Skeletal muscle satellite cell (primary cell): Measurements from ENCODE around the gene DDX10.

Source experiments
- H3K27me3 ChIP-seq: 2 replicates; pipeline ENCODE4 v1.7.0; 2013; ENCODE audit warnings: low read length; ENCODE audit not compliant: control insufficient read depth, insufficient read depth
- H3K36me3 ChIP-seq: 2 replicates; pipeline ENCODE4 v1.7.0; 2013; ENCODE audit warnings: mild to moderate bottlenecking, control low read depth, low read length; ENCODE audit not compliant: insufficient read depth
- H3K4me1 ChIP-seq: 2 replicates; pipeline ENCODE4 v1.7.0; 2013; ENCODE audit warnings: low read length; ENCODE audit not compliant: control insufficient read depth, insufficient read depth
- H3K4me2 ChIP-seq: 2 replicates; pipeline ENCODE4 v1.7.0; 2013; ENCODE audit warnings: mild to moderate bottlenecking, low read length
- H3K4me3 ChIP-seq: 2 replicates; pipeline ENCODE4 v1.7.0; 2013; ENCODE audit warnings: low read length
- H3K9ac ChIP-seq: 2 replicates; pipeline ENCODE4 v1.7.0; 2013; ENCODE audit warnings: mild to moderate bottlenecking, low read depth, low read length, moderate library complexity
- H3K9me3 ChIP-seq: replicated peaks from 2 replicates; pipeline ENCODE4 v1.7.0; 2013; ENCODE audit warnings: mild to moderate bottlenecking, control low read depth, low read length

The DDX10 gene

DNA sequence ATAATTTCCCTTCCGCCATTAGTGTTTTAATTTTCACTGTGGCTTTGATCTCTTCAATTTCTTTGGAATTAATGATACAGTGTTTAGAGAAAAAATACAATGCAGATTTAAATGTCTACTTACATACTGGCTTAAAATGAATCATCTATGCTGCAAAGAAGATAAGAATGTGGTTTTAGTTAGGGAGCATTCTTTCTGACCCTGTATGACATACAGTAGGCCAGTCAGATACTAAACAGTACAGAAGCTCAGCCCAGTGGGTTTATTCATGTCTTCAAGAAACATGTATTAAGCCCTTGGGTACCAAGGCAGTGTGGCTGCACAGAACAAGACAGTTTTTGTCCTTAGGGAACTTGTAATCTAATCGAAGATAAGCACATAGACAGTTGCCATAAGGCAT is 268.8 kb downstream of the DDX10 start:
- Histone ChIP-seq H3K9ac (no peak overlapping the region), H3K4me2 (no peak overlapping the region), H3K36me3 (no peaks in the 10 kb centered on the region), H3K4me3 (no peak overlapping the region), H3K9me3 (no peaks in the 10 kb centered on the region), H3K4me1 (peaks cover 51% of the 10 kb centered on the region), H3K27me3 (no peaks in the 10 kb centered on the region)

- H3K27me3 ChIP-seq, result no peaks in the 10 kb centered on the region
- H3K9me3 ChIP-seq, result no peaks in the 10 kb centered on the region
- no peaks in the 10 kb centered on the region for H3K36me3 ChIP-seq
- no peak overlapping the region for H3K4me3 ChIP-seq
- H3K9ac ChIP-seq, result no peak overlapping the region
- no peak overlapping the region for H3K4me2 ChIP-seq
- peaks cover 46% of the 10 kb centered on the region for H3K4me1 ChIP-seq
Measured at GRCh38 chr11:108934289-108934688, 269.4 kb downstream of the DDX10 start.

DNA sequence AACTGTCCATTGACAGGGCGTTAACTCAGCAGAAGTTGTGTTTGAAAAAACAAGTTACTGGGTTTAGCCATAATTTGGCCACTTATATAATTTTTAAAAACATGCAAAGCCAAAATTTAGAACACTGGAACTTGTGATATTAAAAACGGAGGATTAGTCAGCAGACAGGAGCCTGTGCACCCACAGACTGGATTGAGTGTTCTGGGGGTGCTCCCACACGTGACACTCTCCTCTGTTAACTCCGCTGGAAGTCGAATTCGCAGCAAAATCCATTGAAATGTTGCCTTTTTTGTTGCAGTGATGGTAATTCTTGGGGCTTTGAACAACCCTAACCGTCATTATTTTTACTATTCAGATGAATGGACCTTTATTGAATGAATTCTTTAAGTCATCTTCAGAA is 269.8 kb downstream of the DDX10 start:
- Histone ChIP-seq H3K9me3 (no peaks in the 10 kb centered on the region), H3K4me2 (no peak overlapping the region), H3K4me1 (peaks cover 42% of the 10 kb centered on the region), H3K9ac (no peak overlapping the region), H3K27me3 (no peaks in the 10 kb centered on the region), H3K36me3 (no peaks in the 10 kb centered on the region), H3K4me3 (no peak overlapping the region)

GRCh38 chr11:108937746-108938145 is 272.9 kb downstream of the DDX10 start:
- Histone ChIP-seq H3K36me3 (peaks cover 13% of the 10 kb centered on the region), H3K27me3 (no peaks in the 10 kb centered on the region), H3K4me2 (no peak overlapping the region), H3K9me3 (no peaks in the 10 kb centered on the region), H3K4me3 (no peak overlapping the region), H3K9ac (no peak overlapping the region), H3K4me1 (peaks cover 13% of the 10 kb centered on the region)

GRCh38 chr11:108938604-108939003 is 273.7 kb downstream of the DDX10 start:
- no peaks in the 10 kb centered on the region for H3K27me3 ChIP-seq
- H3K4me3 ChIP-seq, result no peak overlapping the region
- peaks cover 13% of the 10 kb centered on the region for H3K36me3 ChIP-seq
- H3K9ac ChIP-seq, result no peak overlapping the region
- no peaks in the 10 kb centered on the region for H3K9me3 ChIP-seq
- peaks cover 5% of the 10 kb centered on the region for H3K4me1 ChIP-seq
- H3K4me2 ChIP-seq, result no peak overlapping the region

GRCh38 chr11:108939135-108939534 is 274.3 kb downstream of the DDX10 start:
- H3K9ac ChIP-seq, result no peak overlapping the region
- H3K9me3 ChIP-seq, result no peaks in the 10 kb centered on the region
- H3K36me3 ChIP-seq, result peaks cover 13% of the 10 kb centered on the region
- H3K27me3 ChIP-seq, result no peaks in the 10 kb centered on the region
- H3K4me3 ChIP-seq, result no peak overlapping the region
- H3K4me1 ChIP-seq, result no peaks in the 10 kb centered on the region
- H3K4me2 ChIP-seq, result no peak overlapping the region

DNA sequence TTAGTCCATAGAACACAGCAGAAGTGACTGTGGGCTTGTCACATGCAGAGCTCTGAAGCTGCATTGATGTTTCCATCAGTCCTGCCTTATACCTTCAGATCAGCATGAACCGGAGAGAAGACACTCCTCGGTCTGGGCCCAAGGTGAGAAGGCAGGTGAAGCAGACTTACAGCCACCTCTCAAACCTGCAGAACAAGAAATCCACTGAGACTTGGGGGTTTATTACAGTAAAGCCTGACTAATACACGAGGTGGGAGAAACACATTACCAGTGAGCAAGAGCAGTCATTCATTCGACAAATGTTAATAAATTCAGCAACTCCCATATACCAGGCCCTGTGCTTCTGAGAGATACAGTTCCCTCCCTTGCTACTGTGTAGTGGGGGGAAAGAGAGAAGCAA is 279.0 kb downstream of the DDX10 start:
- Histone ChIP-seq H3K9me3 (peaks cover 3% of the 10 kb centered on the region), H3K27me3 (no peaks in the 10 kb centered on the region), H3K9ac (no peak overlapping the region), H3K36me3 (peaks cover 13% of the 10 kb centered on the region), H3K4me1 (peaks cover 11% of the 10 kb centered on the region), H3K4me3 (no peak overlapping the region), H3K4me2 (no peak overlapping the region)

DNA sequence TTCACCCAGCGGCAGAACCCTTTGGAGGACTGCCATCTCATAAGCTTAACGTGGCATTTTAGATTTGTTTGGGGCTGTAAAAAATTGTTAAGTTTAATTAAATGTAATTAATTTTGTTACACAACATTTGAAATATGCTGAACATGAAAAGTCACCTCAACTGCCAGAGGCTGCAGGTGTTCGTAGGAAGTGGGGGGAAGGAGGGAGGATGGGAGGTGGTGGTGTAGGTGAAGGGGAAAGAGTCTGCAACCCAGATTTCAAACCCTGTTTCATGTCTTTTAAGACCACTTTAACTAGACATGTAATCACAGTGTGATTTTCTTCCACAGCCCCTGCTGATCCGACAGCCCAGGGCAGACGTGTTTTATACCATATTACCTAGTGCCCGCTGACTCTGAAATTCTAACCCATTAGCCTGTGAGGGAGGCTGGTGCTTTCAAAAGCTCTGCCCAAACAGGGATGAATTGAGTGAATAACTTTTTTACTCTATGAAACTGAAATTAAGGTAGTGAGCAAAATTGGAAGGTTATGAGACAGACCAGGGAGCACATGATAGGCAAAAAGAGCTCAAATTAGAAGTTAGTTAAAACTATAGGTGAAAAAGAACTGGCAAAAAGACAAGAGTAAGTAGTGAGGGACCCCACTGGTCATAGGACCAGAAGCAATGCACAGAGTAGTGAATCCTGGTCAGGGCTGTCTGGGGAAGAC is 279.8 kb downstream of the DDX10 start:
- no peaks in the 10 kb centered on the region for H3K27me3 ChIP-seq
- no peak overlapping the region for H3K9ac ChIP-seq
- H3K4me2 ChIP-seq, result no peak overlapping the region
- peaks cover 3% of the 10 kb centered on the region for H3K9me3 ChIP-seq
- peaks cover 13% of the 10 kb centered on the region for H3K36me3 ChIP-seq
- H3K4me3 ChIP-seq, result no peak overlapping the region
- peaks cover 11% of the 10 kb centered on the region for H3K4me1 ChIP-seq

DNA sequence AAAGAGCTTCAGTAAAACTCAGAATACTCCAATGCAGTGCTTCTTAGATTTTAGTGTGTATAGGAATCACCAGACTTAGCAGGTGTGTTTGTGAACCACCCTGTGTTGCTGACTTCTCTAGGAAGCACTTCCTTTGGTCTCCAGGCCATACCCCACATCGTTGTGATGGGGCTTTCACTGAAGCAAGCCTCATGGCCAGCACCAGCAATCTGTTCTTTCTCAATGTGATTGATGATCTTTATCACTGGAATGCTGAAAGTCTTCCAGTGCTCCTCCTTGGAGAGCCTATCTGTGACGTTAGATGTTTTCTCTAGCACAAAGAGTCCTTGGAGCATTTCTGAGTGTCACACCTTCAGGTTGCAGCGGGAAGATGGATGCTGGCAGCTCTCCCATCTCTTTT is 280.5 kb downstream of the DDX10 start:
- Histone ChIP-seq H3K27me3 (no peaks in the 10 kb centered on the region), H3K36me3 (peaks cover 10% of the 10 kb centered on the region), H3K9me3 (peaks cover 3% of the 10 kb centered on the region)

GRCh38 chr11:108947654-108948570 is 283.0 kb downstream of the DDX10 start:
- H3K27me3 ChIP-seq, result no peaks in the 10 kb centered on the region
- no peaks in the 10 kb centered on the region for H3K36me3 ChIP-seq
- no peak overlapping the region for H3K4me3 ChIP-seq
- H3K9ac ChIP-seq, result no peak overlapping the region
- H3K9me3 ChIP-seq, result peaks cover 3% of the 10 kb centered on the region
- H3K4me1 ChIP-seq, result peaks cover 11% of the 10 kb centered on the region
- H3K4me2 ChIP-seq, result no peak overlapping the region

More for the DNA sequence above, 280.5 kb downstream of the DDX10 start:
- no peak overlapping the region for H3K9ac ChIP-seq
- H3K4me2 ChIP-seq, result no peak overlapping the region
- H3K4me3 ChIP-seq, result no peak overlapping the region
- peaks cover 11% of the 10 kb centered on the region for H3K4me1 ChIP-seq

DNA sequence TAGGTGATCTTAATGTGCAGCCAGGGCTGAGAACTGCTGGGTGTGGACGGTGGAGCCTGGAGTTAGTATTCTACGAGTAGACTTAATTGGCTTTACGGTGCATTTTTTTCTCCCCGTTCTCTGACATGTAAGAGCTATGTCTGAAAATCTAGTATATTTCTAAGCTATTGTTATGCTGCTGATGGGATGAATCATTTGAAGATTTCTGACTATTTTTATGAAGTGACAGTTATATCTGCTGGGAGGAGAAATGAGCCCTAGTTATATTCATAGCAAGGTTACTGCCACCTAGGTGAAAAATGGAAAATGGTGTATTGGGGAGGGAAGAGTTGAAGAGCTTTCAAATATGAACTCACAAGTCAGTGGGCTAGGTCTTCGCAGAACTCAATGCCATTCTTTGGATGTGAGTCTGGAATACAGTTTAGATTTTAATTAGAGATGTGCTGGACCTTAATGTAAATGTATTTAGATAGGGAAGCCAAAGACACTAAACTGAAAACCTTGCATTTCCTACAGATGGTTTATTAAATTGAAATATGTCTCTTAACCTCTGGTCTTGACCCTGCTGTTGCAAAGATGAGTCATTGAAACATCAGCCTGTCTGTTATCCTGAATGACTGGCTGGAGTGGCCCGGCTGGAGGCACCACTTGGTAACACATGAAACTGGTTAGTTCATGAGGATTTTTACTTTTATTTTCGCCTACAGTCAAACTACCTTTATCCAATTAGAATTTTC is 293.7 kb downstream of the DDX10 start:
- H3K9me3 ChIP-seq, result no peaks in the 10 kb centered on the region
- H3K36me3 ChIP-seq, result no peaks in the 10 kb centered on the region
- peaks cover 28% of the 10 kb centered on the region for H3K4me1 ChIP-seq
- no peak overlapping the region for H3K9ac ChIP-seq
- H3K27me3 ChIP-seq, result no peaks in the 10 kb centered on the region
- H3K4me2 ChIP-seq, result peak overlapping the region; percentile 58
- no peak overlapping the region for H3K4me3 ChIP-seq
